Esophagus squamous epithelium (tissue), 5 donors: ENCODE data around the gene SPAST. TPM values are rescaled to one million over a fixed set of nuclear protein-coding genes. Genes with fewer than 3 reads are reported as not detected.

ENCODE experiments used
- DNase-seq: peaks from one replicate; lab custom pipeline; 2025; lab: John Stamatoyannopoulos, UW
- H3K27ac ChIP-seq, 4 donors: fragments of 200-600 bp; sonication (generic); one replicate each; pipeline ENCODE4 v1.5.1; 2016 to 2019; ENCODE audit warnings: mild to moderate bottlenecking in 1 of 4
- H3K27me3 ChIP-seq, 4 donors: fragments of 200-600 bp; sonication (generic); 1 replicate in 3 of 4; 2 replicates in 1 of 4; pipeline versions ENCODE4 v1.5.1 to v1.6.0; 2017 to 2021; ENCODE audit warnings: antibody characterized with exemption in 1 of 4
- H3K36me3 ChIP-seq, 3 donors: fragments of 200-600 bp; sonication (generic); one replicate each; pipeline ENCODE4 v1.5.1; 2016 to 2019
- H3K4me1 ChIP-seq, 3 donors: fragments of 200-600 bp; sonication (generic); one replicate each; pipeline ENCODE4 v1.5.1; 2017 to 2019
- H3K4me3 ChIP-seq, 4 donors: fragments of 200-600 bp; sonication (generic); 1 replicate in 3 of 4; 2 replicates in 1 of 4; pipeline ENCODE4 v1.5.1; 2016 to 2019; ENCODE audit warnings: mild to moderate bottlenecking in 2 of 4, moderate library complexity in 1 of 4
- H3K9me3 ChIP-seq, 3 donors: fragments of 200-600 bp; sonication (generic); one replicate each; pipeline ENCODE4 v1.5.1; 2016 to 2019
- POLR2A ChIP-seq, 4 donors: fragments of 450-650 bp; IDR thresholded peaks; one replicate each; pipeline ENCODE4 v1.6.1; 2017; ENCODE audit warnings: antibody characterized with exemption in 4 of 4, mild to moderate bottlenecking in 4 of 4, moderate library complexity in 3 of 4
- WGBS, 2 donors: methylation state at CpG; one replicate each; pipeline ENCODE4 v1.1.5; 2018; 5-methylcytosine and 5-hydroxymethylcytosine counted together
- intact Hi-C: fragments of 100-400 bp; cut with DNase I; formaldehyde crosslinking; loops from one replicate; pipeline ENCODE4 v1.15.0; 2022
- total RNA-seq, 4 donors: library from RNA; depleted of rRNA; stranded (reverse); fragments of >200 nt; gene quantifications; one replicate each; pipeline ENCODE4 v1.1.0, GENCODE V29; 2016
- TF ChIP-seq, protein P1 (sequence below), 6 experiments: fragments of 450-650 bp in 4 of 6; fragments of 200-600 bp in 2 of 6; sonication (generic) in 2 of 6; IDR thresholded peaks; one replicate each; pipeline ENCODE4 v1.5.1; 2016 to 2019; ENCODE audit warnings: antibody characterized with exemption in 6 of 6, mild to moderate bottlenecking in 4 of 6, moderate library complexity in 4 of 6
- donor health status: DM: yes; HTN: yes; CAD: no.

SPAST gene
- total RNA-seq, 4 donors from 2014 or later, result 13.1 to 19.4 (median 14.4) TPM

- H3K4me3 ChIP-seq, result no peak overlapping the region
- 66 to 81% methylated on average over 3 of the region's 3 CpGs for WGBS, 2 donors
- H3K4me1 ChIP-seq, result no peaks in the 10 kb centered on the region
- no peaks in the 10 kb centered on the region for H3K9me3 ChIP-seq
- no peak for DNase-seq
- H3K27me3 ChIP-seq, result no peaks in the 10 kb centered on the region
- no peak overlapping the region for H3K27ac ChIP-seq
- H3K36me3 ChIP-seq, result peaks cover 0 to 38% (median 0%) of the 10 kb centered on the region in 3 donors
- TF ChIP-seq, protein P1, sequence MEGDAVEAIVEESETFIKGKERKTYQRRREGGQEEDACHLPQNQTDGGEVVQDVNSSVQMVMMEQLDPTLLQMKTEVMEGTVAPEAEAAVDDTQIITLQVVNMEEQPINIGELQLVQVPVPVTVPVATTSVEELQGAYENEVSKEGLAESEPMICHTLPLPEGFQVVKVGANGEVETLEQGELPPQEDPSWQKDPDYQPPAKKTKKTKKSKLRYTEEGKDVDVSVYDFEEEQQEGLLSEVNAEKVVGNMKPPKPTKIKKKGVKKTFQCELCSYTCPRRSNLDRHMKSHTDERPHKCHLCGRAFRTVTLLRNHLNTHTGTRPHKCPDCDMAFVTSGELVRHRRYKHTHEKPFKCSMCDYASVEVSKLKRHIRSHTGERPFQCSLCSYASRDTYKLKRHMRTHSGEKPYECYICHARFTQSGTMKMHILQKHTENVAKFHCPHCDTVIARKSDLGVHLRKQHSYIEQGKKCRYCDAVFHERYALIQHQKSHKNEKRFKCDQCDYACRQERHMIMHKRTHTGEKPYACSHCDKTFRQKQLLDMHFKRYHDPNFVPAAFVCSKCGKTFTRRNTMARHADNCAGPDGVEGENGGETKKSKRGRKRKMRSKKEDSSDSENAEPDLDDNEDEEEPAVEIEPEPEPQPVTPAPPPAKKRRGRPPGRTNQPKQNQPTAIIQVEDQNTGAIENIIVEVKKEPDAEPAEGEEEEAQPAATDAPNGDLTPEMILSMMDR (IDR thresholded peaks at IDR 0.05), result no peak
- TF ChIP-seq POLR2A (IDR thresholded peaks at IDR 0.05), result no peak
- intact Hi-C loops, result no loop called here
These were observed 32.3 kb downstream of the SPAST start for GRCh38 chr2:32095671-32096070.

- 94 to 98% methylated on average over 2 of the region's 2 CpGs for WGBS, 2 donors
- Histone ChIP-seq H3K27ac (no peak overlapping the region), H3K4me1 (no peaks in the 10 kb centered on the region), H3K27me3 (no peaks in the 10 kb centered on the region), H3K4me3 (no peak overlapping the region), H3K9me3 (peaks cover 0 to 9% (median 0%) of the 10 kb centered on the region in 3 donors), H3K36me3 (peaks cover 0 to 44% (median 8%) of the 10 kb centered on the region in 3 donors)
- TF ChIP-seq, protein P1 (IDR thresholded peaks at IDR 0.05), result no peak
- no peak for TF ChIP-seq POLR2A (IDR thresholded peaks at IDR 0.05)
- DNase-seq, result no peak
- intact Hi-C loops, result no loop called here
These were observed 44.8 kb downstream of the SPAST start for GRCh38 chr2:32108111-32108510.

DNA sequence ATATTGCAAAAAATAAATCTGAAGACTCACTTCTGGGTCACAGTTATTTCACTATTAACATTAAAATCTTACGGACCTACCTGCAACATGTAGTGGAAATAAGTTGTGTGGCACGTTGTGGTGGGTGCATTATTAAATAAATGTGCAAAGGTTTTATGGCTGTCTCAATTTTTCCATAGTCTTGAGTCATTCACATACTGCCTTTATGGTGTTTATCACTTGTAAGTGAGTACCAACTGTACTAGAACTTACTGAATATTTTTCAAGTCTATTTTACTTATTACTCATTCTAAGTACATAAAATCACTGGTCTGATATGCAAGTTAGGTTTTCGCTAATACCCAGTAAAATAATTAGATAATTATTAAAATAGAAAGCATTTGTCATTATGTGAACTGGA is 54.7 kb downstream of the SPAST start:
- 88 to 93% methylated on average over 3 of the region's 3 CpGs for WGBS, 2 donors
- Histone ChIP-seq H3K27ac (no peak overlapping the region), H3K27me3 (no peaks in the 10 kb centered on the region), H3K9me3 (no peaks in the 10 kb centered on the region), H3K4me1 (no peaks in the 10 kb centered on the region), H3K4me3 (no peak overlapping the region), H3K36me3 (peaks cover 0 to 75% (median 5%) of the 10 kb centered on the region in 3 donors)
- TF ChIP-seq POLR2A (IDR thresholded peaks at IDR 0.05), result no peak
- TF ChIP-seq, protein P1 (IDR thresholded peaks at IDR 0.05), result no peak
- DNase-seq, result no peak
- intact Hi-C loops, result no loop called here

DNA sequence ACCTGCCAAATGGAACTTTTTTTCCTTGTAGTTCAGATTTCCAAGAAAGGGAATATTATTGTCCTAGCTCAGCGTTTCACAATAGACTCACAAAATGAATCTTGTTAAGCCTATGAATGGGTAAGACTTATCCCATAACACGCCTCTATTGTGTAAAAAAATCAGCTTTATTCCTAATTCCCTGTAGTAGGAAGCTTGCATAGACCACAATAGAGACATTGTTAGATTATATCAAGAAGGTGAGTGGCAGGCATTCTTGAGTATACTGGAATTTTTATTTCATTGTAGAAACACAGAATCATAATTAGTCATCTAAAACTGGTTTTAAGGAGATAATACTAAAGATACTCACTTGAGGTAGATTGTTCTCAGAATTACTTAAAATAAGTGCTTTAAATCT is 55.8 kb downstream of the SPAST start:
- Histone ChIP-seq H3K27me3 (no peaks in the 10 kb centered on the region), H3K27ac (no peak overlapping the region), H3K4me1 (no peaks in the 10 kb centered on the region), H3K9me3 (no peaks in the 10 kb centered on the region), H3K36me3 (peaks cover 0 to 75% (median 5%) of the 10 kb centered on the region in 3 donors), H3K4me3 (no peak overlapping the region)
- intact Hi-C loops, result no loop called here
- TF ChIP-seq POLR2A (IDR thresholded peaks at IDR 0.05), result no peak
- TF ChIP-seq, protein P1 (IDR thresholded peaks at IDR 0.05), result no peak
- 29 to 49% methylated on average over 2 of the region's 2 CpGs for WGBS, 2 donors
- no peak for DNase-seq

DNA sequence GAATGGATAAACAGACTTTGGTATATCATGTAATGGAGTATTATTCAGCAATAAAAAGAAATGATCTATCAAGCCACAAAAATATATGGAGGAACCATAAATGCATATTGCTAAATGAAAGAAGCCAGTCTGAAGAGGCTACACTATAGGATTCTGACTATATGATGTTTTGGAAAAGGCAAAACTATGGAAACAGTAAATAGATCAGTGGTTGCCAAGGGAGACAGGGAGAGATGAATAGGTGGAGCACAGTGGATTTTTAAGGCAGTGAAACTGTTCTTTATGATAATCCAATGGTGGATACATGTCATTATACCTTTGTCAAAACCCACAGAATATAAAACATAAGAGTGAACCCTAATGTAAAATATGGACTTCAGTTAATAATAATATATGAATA is 61.3 kb downstream of the SPAST start:
- H3K4me3 ChIP-seq, result no peak overlapping the region
- no peaks in the 10 kb centered on the region for H3K4me1 ChIP-seq
- no peaks in the 10 kb centered on the region for H3K9me3 ChIP-seq
- TF ChIP-seq, protein P1 (IDR thresholded peaks at IDR 0.05), result no peak
- TF ChIP-seq POLR2A (IDR thresholded peaks at IDR 0.05), result no peak
- H3K27ac ChIP-seq, result no peak overlapping the region
- DNase-seq, result no peak
- H3K27me3 ChIP-seq, result no peaks in the 10 kb centered on the region
- intact Hi-C loops, result no loop called here
- peaks cover 0 to 87% (median 0%) of the 10 kb centered on the region in 3 donors for H3K36me3 ChIP-seq
